ENCODE results near the gene VPS37B. TPM values are rescaled to one million over a fixed set of nuclear protein-coding genes. Genes with fewer than 3 reads are reported as not detected.

The VPS37B gene
- total and polyA plus RNA-seq, 10 of the 15 experiments (the other 5 are each of a cell fraction or from before 2014, with no cell fraction given), result 0.66 to 68.6 (median 39.6) TPM

- no TSS peak for BruUV-seq (replicated peaks)
- Histone ChIP-seq H2AFZ (ENCODE audit: control insufficient read depth, low read depth, low read length) (no peak overlapping the region), H3K4me3 (no peak overlapping the region), H3K9ac (ENCODE audit: control insufficient read depth, insufficient read depth, low read length) (no peak overlapping the region), H3K4me2 (ENCODE audit: control insufficient read depth, insufficient read depth) (no peak overlapping the region), H4K20me1 (ENCODE audit: control insufficient read depth, insufficient read depth) (no peaks in the 10 kb centered on the region), H3K9me3 (replicated peaks; ENCODE audit: control insufficient read depth, insufficient read depth, low read length) (no peaks in the 10 kb centered on the region), H3K79me2 (ENCODE audit: control insufficient read depth, insufficient read depth, low read length) (no peaks in the 10 kb centered on the region), H3K36me3 (ENCODE audit: control insufficient read depth in 2 of 2, insufficient read depth in 2 of 2, low read length in 1 of 2) (peaks cover 0 to 2% of the 10 kb centered on the region in 2 experiments; a peak in 2 of 4 replicates), H3K4me1 (ENCODE audit: control insufficient read depth, insufficient read depth, low read length) (no peaks in the 10 kb centered on the region), H3K27ac (ENCODE audit: control insufficient read depth, insufficient read depth) (no peak overlapping the region), H3K27me3 (replicated peaks in 1 of 2; ENCODE audit: control insufficient read depth in 2 of 2, insufficient read depth in 2 of 2, low read length in 1 of 2) (no peaks in the 10 kb centered on the region)
- FAIRE-seq (no peak), DNase-seq (ENCODE audit: low read depth, low spot score) (no peak), ATAC-seq (no peak)
- in situ Hi-C loops (cut with MboI) (no loop called here), intact Hi-C loops (cut with micrococcal nuclease; ENCODE audit: unreplicated experiment) (no loop called here)
- 68% methylated on average over 16 of the region's 16 CpGs for WGBS (ENCODE audit: insufficient coverage, insufficient replicate concordance, low lambda C conversion rate, missing lambda C conversion rate)
- CTCF ChIA-PET, result interaction anchor here (0.8 to 1.5 kb wide), 2 partner anchors 13 to 54 kb away, joined by 3 to 5 read pairs; no protein-coding TSS in a partner anchor
- POLR2A ChIA-PET, result no interaction called here
- RAD21 ChIA-PET (ENCODE audit: unreplicated experiment), result interaction anchor here (1.2 to 1.4 kb wide), 2 partner anchors 54 to 116 kb away, joined by 3 read pairs; no protein-coding TSS in a partner anchor
- SMC1A ChIA-PET (ENCODE audit: uncharacterized antibody, unreplicated experiment), result no interaction called here
- TF ChIP-seq MTA3 (IDR thresholded peaks at IDR 0.05; ENCODE audit: borderline replicate concordance, low read length), result no peak
- no peak for TF ChIP-seq PRDM15 (CRISPR knock-in tag; IDR thresholded peaks at IDR 0.05)
- no peak for TF ChIP-seq FOXM1 (IDR thresholded peaks at IDR 0.05; ENCODE audit: low read depth, low read length)
- no peak for TF ChIP-seq PBX3 (IDR thresholded peaks at IDR 0.05; ENCODE audit: insufficient replicate concordance, low read depth, low read length)
- no peak for TF ChIP-seq USF2 (IDR thresholded peaks at IDR 0.05; ENCODE audit: borderline replicate concordance, low read depth, low read length)
These were observed 48.0 kb downstream of the VPS37B start for GRCh38 chr12:122847921-122848421.

Measured in GM12878 (cell line).